ENCODE data around the gene CRTAP.

Gene CRTAP

DNA sequence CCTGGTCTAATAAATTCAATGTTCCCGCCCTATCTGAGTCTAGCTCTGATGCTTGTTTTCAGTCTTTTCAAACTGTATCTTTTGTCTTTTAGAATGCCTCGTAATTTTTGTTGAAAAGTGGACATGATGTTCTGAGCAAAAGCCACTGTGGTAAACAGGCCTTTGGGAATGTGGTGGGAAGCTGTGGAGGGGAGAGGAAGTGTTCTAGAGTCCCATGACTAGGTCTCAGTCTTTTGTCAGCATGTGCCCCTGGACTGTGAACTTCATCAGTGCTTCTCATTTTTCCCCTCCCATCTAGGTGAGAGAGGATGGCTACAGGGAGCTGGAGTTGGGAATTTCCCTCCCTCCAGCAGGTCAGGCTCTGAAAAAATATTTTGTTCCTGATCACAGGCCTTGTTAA, 71.0 kb downstream of the CRTAP start:
- TF ChIP-seq FOXP2 (optimal IDR thresholded peaks at IDR 0.05; ENCODE audit: borderline replicate concordance, extremely low read depth, extremely low read length, insufficient read depth) (no peak), POLR2AphosphoS5 (IDR thresholded peaks at IDR 0.05; ENCODE audit: low read depth, low read length) (no peak), SIN3A (IDR thresholded peaks at IDR 0.05; ENCODE audit: borderline replicate concordance, insufficient read depth, low read length) (no peak), TAF1 (IDR thresholded peaks at IDR 0.05; ENCODE audit: borderline replicate concordance, insufficient read depth, low read length) (no peak)
- TF ChIP-seq, protein P1, sequence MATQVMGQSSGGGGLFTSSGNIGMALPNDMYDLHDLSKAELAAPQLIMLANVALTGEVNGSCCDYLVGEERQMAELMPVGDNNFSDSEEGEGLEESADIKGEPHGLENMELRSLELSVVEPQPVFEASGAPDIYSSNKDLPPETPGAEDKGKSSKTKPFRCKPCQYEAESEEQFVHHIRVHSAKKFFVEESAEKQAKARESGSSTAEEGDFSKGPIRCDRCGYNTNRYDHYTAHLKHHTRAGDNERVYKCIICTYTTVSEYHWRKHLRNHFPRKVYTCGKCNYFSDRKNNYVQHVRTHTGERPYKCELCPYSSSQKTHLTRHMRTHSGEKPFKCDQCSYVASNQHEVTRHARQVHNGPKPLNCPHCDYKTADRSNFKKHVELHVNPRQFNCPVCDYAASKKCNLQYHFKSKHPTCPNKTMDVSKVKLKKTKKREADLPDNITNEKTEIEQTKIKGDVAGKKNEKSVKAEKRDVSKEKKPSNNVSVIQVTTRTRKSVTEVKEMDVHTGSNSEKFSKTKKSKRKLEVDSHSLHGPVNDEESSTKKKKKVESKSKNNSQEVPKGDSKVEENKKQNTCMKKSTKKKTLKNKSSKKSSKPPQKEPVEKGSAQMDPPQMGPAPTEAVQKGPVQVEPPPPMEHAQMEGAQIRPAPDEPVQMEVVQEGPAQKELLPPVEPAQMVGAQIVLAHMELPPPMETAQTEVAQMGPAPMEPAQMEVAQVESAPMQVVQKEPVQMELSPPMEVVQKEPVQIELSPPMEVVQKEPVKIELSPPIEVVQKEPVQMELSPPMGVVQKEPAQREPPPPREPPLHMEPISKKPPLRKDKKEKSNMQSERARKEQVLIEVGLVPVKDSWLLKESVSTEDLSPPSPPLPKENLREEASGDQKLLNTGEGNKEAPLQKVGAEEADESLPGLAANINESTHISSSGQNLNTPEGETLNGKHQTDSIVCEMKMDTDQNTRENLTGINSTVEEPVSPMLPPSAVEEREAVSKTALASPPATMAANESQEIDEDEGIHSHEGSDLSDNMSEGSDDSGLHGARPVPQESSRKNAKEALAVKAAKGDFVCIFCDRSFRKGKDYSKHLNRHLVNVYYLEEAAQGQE (IDR thresholded peaks at IDR 0.05; ENCODE audit: insufficient read depth in 1 of 2, low read depth in 2 of 2, low read length in 2 of 2), result no peak

DNA sequence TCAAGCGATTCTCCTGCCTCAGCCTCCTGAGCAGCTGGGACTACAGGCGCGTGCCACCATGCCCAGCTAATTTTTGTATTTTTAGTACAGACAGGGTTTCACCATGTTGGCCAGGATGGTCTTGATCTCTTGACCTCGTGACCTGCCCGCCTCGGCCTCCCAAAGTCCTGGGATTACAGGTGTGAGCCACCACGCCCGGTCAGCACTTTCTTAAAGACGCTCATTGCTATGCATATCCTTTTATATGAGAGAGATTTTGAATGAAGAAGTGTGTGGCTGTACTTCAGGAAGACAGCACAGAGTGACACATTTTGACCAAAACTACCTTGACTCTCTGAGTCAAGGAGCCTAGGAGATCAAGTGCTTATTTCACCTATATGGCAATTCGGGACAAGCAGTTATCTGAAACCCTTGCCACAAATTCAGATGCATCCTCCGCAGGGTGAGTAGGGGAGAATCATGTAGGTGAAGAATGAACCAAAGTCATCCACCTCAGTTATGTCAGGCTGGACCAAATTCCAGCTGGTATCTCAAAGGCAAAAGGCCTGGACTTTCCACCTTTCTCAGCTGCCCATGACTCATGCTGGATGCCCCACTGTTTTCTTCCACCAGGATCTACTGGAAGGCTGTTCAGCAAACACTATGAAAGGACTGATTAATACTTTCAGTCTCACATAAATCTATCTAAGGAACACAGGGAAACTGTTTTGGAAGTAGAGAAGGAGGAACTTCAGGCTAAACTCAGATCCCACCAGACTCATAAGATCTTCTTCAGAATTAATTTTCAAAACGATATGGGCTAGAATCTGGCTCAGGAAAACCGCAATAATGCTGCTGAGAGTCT, 72.9 kb downstream of the CRTAP start:
- TF ChIP-seq, protein P1 (IDR thresholded peaks at IDR 0.05; ENCODE audit: insufficient read depth in 1 of 2, low read depth in 2 of 2, low read length in 2 of 2), result no peak
- TF ChIP-seq FOXP2 (optimal IDR thresholded peaks at IDR 0.05; ENCODE audit: borderline replicate concordance, extremely low read depth, extremely low read length, insufficient read depth) (no peak), SIN3A (IDR thresholded peaks at IDR 0.05; ENCODE audit: borderline replicate concordance, insufficient read depth, low read length) (no peak), POLR2AphosphoS5 (IDR thresholded peaks at IDR 0.05; ENCODE audit: low read depth, low read length) (no peak)

DNA sequence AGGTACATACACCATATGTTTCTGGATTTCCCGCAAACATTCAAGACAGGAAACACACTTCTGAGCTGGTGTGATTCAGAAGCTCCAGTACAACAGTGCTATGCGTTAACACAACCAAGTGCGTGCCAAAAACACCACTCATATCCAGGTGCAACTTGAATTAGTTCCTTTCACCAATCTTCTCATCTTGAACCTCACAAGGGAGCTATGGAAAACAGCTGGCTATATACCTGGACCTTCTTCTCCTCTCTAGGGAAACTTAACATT, 73.5 kb downstream of the CRTAP start:
- TF ChIP-seq POLR2AphosphoS5 (IDR thresholded peaks at IDR 0.05; ENCODE audit: low read depth, low read length) (no peak), SIN3A (IDR thresholded peaks at IDR 0.05; ENCODE audit: borderline replicate concordance, insufficient read depth, low read length) (no peak), FOXP2 (optimal IDR thresholded peaks at IDR 0.05; ENCODE audit: borderline replicate concordance, extremely low read depth, extremely low read length, insufficient read depth) (no peak), TAF1 (IDR thresholded peaks at IDR 0.05; ENCODE audit: borderline replicate concordance, insufficient read depth, low read length) (no peak)
- TF ChIP-seq, protein P1 (IDR thresholded peaks at IDR 0.05; ENCODE audit: insufficient read depth in 1 of 2, low read depth in 2 of 2, low read length in 2 of 2), result no peak

DNA sequence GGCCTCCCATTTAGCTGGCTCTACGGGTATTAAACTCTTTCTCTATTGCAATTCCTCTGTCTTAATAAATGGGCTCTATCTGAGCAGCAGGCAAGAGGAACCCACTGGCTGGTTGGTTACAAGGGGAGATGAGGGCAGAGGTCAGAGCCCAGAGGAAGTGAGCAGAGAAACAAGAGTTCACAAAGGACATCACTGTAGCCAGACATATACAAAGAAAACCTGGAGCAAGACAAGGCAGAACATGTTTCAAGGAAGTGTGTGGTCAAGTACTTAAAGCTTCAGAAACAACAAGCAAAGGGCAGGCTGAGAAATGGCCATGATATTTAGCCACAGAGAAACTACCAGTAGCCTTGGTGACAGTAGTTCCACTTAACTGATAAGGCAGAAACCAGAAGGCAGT, 80.5 kb downstream of the CRTAP start:
- TF ChIP-seq TAF1 (IDR thresholded peaks at IDR 0.05; ENCODE audit: borderline replicate concordance, insufficient read depth, low read length), result no peak
- TF ChIP-seq, protein P1 (IDR thresholded peaks at IDR 0.05; ENCODE audit: insufficient read depth in 1 of 2, low read depth in 2 of 2, low read length in 2 of 2), result no peak
- no peak for TF ChIP-seq POLR2AphosphoS5 (IDR thresholded peaks at IDR 0.05; ENCODE audit: low read depth, low read length)
- no peak for TF ChIP-seq FOXP2 (optimal IDR thresholded peaks at IDR 0.05; ENCODE audit: borderline replicate concordance, extremely low read depth, extremely low read length, insufficient read depth)
- no peak for TF ChIP-seq SIN3A (IDR thresholded peaks at IDR 0.05; ENCODE audit: borderline replicate concordance, insufficient read depth, low read length)
